Glutamatergic neuron (in vitro differentiated cells): ENCODE results near the gene VPS13C. TPM values are rescaled to one million over a fixed set of nuclear protein-coding genes. Genes with fewer than 3 reads are reported as not detected.

Experiments used
- DNase-seq: peaks from one replicate; pipeline ENCODE4 v3.0.0; 2022
- H3K27ac Mint-ChIP-seq: one replicate; pipeline ENCODE4 v1.8.0; 2020; ENCODE audit warnings: mild to moderate bottlenecking, mixed read lengths, inconsistent platforms; ENCODE audit not compliant: unreplicated experiment
- H3K27me3 Mint-ChIP-seq: one replicate; pipeline ENCODE4 v1.8.0; 2020; ENCODE audit warnings: mild to moderate bottlenecking, moderate library complexity, mixed read lengths, inconsistent platforms; ENCODE audit not compliant: unreplicated experiment
- H3K36me3 Mint-ChIP-seq: one replicate; pipeline ENCODE4 v1.8.0; 2020; ENCODE audit warnings: mild to moderate bottlenecking, mixed read lengths, inconsistent platforms; ENCODE audit not compliant: unreplicated experiment
- H3K4me1 Mint-ChIP-seq: one replicate; pipeline ENCODE4 v1.8.0; 2020; ENCODE audit warnings: mild to moderate bottlenecking, low read depth, mixed read lengths, inconsistent platforms; ENCODE audit not compliant: unreplicated experiment
- H3K4me3 Mint-ChIP-seq: one replicate; pipeline ENCODE4 v1.8.0; 2020; ENCODE audit warnings: mild to moderate bottlenecking, mixed read lengths, inconsistent platforms; ENCODE audit not compliant: unreplicated experiment
- H3K9me3 Mint-ChIP-seq: one replicate; pipeline ENCODE4 v1.8.0; 2020; ENCODE audit warnings: mild to moderate bottlenecking, moderate library complexity, mixed read lengths, inconsistent platforms; ENCODE audit not compliant: unreplicated experiment
- total RNA-seq: library from RNA; stranded (reverse); fragmentation: NEBNext Ultra II Directional; extraction: Animal tissue kit (Norgen Biotek cat#: 25700); gene quantifications from one replicate; pipeline ENCODE4 v1.2.1, GENCODE V29; 2021; ENCODE audit not compliant: unreplicated experiment
- TF ChIP-seq, protein P1 (sequence below): fragments of 200-600 bp; sonication (generic); IDR thresholded peaks from one replicate; pipeline ENCODE4 v1.5.0; 2021; ENCODE audit not compliant: partially characterized antibody, unreplicated experiment

The VPS13C gene
- total RNA-seq, 1 donor from 2014 or later: 93.8 TPM

DNA sequence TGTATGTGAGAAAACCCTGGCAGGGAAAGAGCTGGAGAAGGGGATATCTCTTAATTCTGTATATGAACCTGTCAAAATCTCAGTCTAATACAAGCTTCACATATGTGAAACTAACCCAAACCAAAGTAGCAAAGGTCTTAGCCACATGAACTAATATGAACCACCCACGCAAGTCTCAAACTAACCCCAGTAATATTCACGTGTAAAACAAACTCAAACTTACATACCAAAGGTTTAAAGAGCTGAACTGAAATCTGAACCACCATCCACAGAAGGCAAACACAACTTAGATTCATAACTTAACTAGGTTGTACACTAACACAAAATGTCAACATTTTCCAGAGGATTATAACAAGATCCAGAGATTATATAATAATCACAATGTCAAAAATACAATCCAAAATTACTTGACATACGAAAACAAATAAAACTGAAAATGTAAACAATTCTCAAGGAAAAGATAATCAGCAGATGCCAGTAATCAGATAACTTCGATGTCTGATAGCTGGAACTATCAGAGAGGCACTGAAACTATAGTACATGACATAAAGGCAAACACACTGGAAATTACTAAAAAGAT lies 64.1 kb downstream of the VPS13C start:
- Mint-ChIP-seq H3K27me3 (no peaks in the 10 kb centered on the region), H3K27ac (no peak overlapping the region), H3K36me3 (peaks cover 4% of the 10 kb centered on the region), H3K9me3 (no peaks in the 10 kb centered on the region), H3K4me3 (no peak overlapping the region), H3K4me1 (peaks cover 4% of the 10 kb centered on the region)
- DNase-seq: no peak
- TF ChIP-seq, protein P1, sequence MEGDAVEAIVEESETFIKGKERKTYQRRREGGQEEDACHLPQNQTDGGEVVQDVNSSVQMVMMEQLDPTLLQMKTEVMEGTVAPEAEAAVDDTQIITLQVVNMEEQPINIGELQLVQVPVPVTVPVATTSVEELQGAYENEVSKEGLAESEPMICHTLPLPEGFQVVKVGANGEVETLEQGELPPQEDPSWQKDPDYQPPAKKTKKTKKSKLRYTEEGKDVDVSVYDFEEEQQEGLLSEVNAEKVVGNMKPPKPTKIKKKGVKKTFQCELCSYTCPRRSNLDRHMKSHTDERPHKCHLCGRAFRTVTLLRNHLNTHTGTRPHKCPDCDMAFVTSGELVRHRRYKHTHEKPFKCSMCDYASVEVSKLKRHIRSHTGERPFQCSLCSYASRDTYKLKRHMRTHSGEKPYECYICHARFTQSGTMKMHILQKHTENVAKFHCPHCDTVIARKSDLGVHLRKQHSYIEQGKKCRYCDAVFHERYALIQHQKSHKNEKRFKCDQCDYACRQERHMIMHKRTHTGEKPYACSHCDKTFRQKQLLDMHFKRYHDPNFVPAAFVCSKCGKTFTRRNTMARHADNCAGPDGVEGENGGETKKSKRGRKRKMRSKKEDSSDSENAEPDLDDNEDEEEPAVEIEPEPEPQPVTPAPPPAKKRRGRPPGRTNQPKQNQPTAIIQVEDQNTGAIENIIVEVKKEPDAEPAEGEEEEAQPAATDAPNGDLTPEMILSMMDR: no peak

DNA sequence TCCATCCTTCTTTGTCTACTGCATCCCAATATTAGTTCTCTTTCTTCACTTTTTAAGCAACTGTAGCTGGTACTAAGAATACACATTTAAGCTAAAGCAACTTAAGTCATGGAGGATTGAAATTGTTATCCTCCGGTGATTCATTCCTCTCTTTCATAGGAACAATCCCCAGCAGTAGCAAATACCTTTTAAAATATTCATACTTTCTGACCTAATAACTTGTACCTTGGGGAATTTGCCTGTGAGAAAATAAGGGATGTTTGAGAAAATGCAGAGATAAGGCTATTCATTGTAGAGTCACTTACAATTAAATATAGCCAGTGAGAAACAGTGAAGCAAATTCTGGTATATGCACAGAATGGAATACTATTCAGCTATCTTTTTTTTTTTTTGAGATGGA lies 66.0 kb downstream of the VPS13C start:
- Mint-ChIP-seq H3K9me3 (no peaks in the 10 kb centered on the region), H3K36me3 (no peaks in the 10 kb centered on the region), H3K27ac (no peak overlapping the region), H3K4me1 (peaks cover 4% of the 10 kb centered on the region), H3K4me3 (no peak overlapping the region), H3K27me3 (no peaks in the 10 kb centered on the region)
- TF ChIP-seq, protein P1: no peak
- no peak for DNase-seq

- Mint-ChIP-seq H3K27ac (no peak overlapping the region), H3K4me1 (peaks cover 4% of the 10 kb centered on the region), H3K27me3 (no peaks in the 10 kb centered on the region), H3K36me3 (peaks cover 13% of the 10 kb centered on the region), H3K4me3 (no peak overlapping the region), H3K9me3 (no peaks in the 10 kb centered on the region)
- TF ChIP-seq, protein P1: no peak
- no peak for DNase-seq
Observed at GRCh38 chr15:61992518-61992917, 67.7 kb downstream of the VPS13C start.

DNA sequence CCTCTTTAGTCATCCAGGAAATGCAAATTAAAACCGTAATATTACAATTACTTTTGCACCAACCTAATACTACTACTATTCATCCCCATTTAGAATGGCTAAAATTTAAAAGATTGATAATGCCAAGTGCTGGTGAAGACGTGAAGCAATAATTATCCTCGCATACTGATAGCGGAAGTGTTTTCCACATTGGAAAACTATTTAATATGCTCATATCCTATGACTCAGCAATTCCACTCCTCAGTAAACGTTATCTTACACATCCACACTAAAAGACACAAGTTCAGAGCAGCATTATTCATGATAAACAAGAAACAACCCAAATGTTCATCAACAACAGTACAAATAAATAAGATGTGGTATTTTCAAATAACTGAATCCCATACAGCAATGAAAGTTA lies 70.6 kb downstream of the VPS13C start:
- Mint-ChIP-seq H3K27me3 (no peaks in the 10 kb centered on the region), H3K27ac (no peak overlapping the region), H3K9me3 (no peaks in the 10 kb centered on the region), H3K4me3 (no peak overlapping the region), H3K4me1 (peaks cover 4% of the 10 kb centered on the region), H3K36me3 (peaks cover 19% of the 10 kb centered on the region)
- DNase-seq: no peak
- TF ChIP-seq, protein P1: no peak

- no peak overlapping the region for H3K4me3 Mint-ChIP-seq
- no peaks in the 10 kb centered on the region for H3K27me3 Mint-ChIP-seq
- no peak for DNase-seq
- peaks cover 1% of the 10 kb centered on the region for H3K4me1 Mint-ChIP-seq
- no peaks in the 10 kb centered on the region for H3K9me3 Mint-ChIP-seq
- TF ChIP-seq, protein P1: no peak
- no peak overlapping the region for H3K27ac Mint-ChIP-seq
- peaks cover 19% of the 10 kb centered on the region for H3K36me3 Mint-ChIP-seq
Observed at GRCh38 chr15:61987824-61988223, 72.4 kb downstream of the VPS13C start.
